Activated T-cell treated with anti-CD3 and anti-CD28 coated beads for 4 hours (primary cell): ENCODE results near the gene FGGY.
"Not testable (repeated sequence)": the region's sequence is repeated elsewhere in the genome, so short reads cannot be mapped to it uniquely, and the experiment has no call there.

Source experiments
- DNase-seq: peaks from one replicate; pipeline ENCODE4 v3.0.0-alpha.2; 2020

FGGY gene

GRCh38 chr1:59452559-59452958, 155.7 kb downstream of the FGGY start:
- no peak for DNase-seq

GRCh38 chr1:59453297-59453968, 156.5 kb downstream of the FGGY start:
- no peak for DNase-seq

- DNase-seq: no peak
Measured at GRCh38 chr1:59455206-59455605, 158.3 kb downstream of the FGGY start.

GRCh38 chr1:59457786-59458185, 160.9 kb downstream of the FGGY start:
- no peak for DNase-seq

DNA sequence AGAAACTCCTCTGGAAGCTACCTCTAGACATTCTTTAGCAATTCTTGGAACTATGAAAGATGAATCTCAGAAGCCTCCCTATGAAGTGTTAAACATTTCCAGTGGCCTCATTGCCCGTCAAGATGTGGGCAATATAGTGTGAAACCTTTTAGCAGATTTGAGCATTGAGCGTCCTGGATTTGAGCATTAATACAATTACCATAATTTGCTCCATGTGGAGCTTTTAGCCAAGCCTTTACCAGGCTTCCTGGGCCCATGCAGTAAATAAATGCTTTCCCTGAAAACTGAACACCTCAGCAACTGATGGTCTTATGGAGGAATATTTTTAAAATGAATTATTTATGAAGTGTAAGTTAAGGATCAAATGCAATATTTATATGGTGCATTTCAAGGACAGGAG, 162.0 kb downstream of the FGGY start:
- no peak for DNase-seq

DNA sequence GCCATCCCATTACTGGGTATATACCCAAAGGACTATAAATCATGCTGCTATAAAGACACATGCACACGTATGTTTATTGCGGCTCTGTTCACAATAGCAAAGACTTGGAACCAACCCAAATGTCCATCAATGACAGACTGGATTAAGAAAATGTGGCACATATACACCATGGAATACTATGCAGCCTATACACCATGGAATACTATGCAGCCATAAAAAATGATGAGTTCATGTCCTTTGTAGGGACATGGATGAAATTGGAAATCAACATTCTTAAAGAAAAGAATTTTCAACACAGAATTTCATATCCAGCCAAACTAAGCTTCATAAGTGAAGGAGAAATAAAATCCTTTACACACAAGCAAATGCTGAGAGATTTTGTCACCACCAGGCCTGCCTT, 166.0 kb downstream of the FGGY start:
- DNase-seq: not testable (repeated sequence)

GRCh38 chr1:59465478-59465877, 168.6 kb downstream of the FGGY start:
- DNase-seq: not testable (repeated sequence)

DNA sequence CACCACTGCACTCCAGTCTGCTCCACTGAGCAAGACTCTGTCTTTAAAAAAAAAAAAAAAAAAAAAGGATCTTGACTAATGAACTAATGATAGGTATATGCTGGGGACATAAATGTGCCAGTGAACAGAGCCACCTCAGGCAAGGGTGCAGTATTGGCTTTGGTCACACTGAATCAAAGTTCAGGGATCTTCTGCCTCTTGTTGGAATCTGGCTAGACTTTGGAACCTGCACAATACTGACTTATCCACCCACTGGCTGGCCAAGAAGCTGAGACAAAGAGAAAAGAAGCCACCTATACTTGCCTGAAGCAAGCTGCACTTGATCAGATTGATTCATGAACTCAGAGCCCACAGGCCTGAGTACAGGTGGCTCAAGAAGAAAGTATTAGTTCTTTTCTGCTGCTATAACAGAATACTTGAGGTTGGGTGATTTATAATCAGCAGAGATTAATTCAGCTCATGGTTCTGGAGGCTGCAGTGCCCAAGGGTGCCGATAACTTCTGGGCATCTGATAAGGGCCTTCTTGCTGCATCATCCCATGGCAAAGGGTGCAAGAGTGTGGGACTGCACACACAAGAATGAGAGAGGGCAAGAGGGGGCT, 172.0 kb downstream of the FGGY start:
- DNase-seq: no peak

DNA sequence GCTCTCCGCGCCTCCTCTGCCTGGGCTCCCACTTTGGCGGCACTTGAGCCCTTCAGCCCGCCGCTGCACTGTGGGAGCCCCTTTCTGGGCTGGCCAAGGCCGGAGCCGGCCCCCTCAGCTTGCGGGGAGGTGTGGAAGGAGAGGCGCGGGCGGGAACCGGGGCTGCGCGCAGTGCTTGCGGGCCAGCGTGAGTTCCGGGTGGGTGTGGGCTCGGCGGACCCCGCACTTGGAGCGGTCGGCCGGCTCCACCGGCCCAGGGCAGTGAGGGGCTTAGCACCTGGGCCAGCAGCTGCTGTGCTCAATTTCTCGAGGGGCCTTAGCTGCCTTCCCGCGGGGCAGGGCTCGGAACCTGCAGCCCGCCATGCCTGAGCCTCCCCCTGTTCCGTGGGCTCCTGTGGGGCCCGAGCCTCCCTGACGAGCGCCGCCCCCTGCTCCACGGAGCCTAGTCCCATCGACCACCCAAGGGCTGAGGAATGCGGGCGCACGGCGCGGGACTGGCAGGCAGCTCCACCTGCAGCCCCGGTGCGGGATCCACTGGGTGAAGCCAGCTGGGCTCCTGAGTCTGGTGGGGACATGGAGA, 175.2 kb downstream of the FGGY start:
- not testable (repeated sequence) for DNase-seq

- no peak for DNase-seq
Measured at GRCh38 chr1:59473831-59474230, 176.9 kb downstream of the FGGY start.

- DNase-seq: no peak
Measured at GRCh38 chr1:59474496-59474895, 177.6 kb downstream of the FGGY start.

DNA sequence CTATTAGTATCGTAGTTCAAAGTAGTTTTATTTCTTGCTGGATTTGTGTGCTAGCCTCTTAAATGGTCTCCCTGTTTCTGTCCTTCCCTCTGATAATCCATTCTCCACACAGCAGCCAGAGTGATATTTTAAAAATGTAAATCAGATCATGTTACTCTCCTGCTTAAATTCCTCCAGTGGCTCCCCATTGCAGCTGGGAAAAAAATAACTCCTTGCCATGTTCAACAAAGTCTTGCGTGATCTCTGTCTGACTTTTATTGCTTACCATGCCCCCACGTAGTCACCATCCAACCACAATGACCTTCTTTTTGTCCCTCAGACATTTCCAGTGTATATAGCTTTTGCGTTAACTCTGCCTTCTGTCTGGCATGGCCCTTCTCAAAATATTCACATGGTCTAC, 178.8 kb downstream of the FGGY start:
- DNase-seq: no peak

- no peak for DNase-seq
Measured at GRCh38 chr1:59477286-59477685, 180.4 kb downstream of the FGGY start.

GRCh38 chr1:59477867-59478266, 181.0 kb downstream of the FGGY start:
- no peak for DNase-seq

DNA sequence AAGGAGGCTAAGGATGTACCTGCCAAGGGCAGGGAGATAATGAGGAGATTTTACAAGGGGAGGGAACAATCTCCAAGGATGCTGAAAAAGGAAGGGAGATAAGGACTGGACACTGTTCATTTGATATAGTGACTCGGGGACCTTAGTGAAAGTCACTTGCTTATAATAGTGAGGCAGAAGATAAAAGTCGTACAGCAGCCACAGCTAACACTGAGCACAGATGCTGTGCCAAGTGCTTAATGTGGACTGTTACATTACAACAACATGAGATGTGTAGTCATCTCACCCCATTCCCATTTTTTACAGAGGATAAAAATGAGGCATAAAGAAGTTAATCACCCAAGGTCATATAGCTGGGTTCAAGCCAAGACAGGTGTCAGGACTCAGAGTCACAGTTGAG, 181.9 kb downstream of the FGGY start:
- no peak for DNase-seq

DNA sequence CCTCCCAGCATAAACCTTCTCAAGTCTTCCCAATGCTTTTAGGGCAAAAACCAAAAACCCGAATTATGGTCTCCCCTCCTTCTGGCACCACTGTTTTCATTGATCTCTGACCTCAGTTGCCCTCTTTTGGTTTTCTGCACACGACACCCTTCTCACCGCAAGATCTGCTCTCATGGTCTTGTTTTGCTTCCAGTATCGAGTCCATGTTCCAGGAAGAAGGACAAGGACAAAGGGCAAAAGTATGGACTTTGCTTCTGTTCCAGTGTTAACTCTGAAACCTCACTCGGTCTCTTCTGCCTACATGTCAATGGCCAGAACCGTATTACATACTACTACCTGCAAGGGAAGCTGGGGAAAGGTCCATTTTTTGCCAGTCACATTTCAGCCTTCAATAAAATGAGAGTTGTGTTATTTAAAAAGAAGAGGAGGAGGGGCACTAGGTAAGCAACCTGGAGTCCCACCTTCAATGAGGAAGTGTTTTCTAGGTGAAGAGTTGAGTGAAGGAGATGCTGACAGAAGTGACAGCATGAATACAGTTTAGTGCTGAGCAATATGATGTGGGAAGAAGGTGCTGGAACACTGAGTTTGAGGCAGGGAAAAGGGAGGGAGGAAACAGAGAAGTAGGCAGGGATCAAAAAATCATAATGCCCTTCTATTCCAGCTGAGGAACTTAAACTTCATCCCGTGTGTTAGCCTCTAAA, 183.4 kb downstream of the FGGY start:
- DNase-seq: no peak

DNA sequence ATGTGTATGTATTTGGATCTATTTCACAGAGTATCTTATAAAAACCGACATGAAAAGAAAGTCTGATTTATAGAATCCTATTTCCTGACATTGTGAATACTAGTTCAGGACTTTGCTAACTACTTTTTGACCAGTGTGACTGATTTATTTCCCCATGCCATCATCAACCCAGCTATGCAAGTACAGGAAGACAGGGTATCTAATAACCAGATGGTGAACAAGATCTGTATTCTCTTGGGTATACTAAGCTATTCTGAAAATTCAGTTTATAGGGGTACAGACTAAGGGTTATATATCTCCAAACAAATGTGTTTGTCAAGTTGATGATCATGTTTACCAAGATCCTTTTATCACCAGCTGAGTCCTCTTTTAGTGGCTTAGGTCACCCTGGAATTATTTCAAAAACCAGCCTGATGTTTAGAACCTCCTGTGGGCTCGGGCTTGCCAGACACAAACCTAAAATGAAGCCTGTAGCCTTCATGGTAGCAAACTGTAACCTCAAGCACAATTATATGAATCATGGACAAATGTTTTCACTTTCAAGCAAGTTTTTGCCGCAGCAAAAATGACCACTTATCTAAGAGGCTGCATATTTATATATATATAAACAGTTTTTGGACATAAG, 185.1 kb downstream of the FGGY start:
- no peak for DNase-seq

DNA sequence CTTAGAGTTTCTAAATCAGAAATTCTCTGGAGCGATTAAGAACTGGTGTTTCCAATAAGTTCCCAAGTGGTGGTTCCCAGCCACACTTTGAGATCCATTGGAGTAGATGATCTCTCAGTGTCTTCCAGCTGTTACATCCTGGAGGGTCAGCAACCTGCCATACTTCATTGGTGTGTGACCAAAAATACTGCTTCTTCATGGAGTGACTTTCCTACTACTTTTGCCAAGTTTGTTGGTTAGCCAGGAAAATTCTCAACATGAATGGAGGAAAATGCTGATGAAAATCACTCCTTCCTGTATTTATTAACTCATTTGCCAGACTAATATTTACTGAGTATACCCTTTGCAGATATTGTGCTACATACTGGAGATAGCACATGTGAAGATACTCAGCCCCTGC, 186.1 kb downstream of the FGGY start:
- DNase-seq: no peak

GRCh38 chr1:59484096-59484495, 187.2 kb downstream of the FGGY start:
- no peak for DNase-seq

- no peak for DNase-seq
Measured at GRCh38 chr1:59485171-59485570, 188.3 kb downstream of the FGGY start.

DNA sequence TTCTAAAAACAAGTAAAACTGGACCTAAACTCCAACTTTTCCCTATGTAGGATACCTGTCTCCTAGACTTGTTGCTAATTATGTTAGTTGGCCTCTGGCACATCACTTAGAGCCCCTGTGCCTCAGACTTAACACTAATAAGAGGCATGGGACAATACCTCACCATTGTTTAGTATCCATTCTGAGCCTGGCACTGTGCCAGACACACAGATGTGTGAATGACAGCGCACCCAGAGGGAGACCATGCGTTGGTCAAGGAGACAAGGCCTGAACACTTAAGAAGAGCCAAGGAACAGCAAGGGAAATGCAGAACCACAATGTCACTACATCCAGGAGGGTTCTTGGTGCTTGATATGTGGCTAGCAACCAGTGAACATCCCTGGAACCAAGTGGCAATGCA, 189.1 kb downstream of the FGGY start:
- DNase-seq: no peak

DNA sequence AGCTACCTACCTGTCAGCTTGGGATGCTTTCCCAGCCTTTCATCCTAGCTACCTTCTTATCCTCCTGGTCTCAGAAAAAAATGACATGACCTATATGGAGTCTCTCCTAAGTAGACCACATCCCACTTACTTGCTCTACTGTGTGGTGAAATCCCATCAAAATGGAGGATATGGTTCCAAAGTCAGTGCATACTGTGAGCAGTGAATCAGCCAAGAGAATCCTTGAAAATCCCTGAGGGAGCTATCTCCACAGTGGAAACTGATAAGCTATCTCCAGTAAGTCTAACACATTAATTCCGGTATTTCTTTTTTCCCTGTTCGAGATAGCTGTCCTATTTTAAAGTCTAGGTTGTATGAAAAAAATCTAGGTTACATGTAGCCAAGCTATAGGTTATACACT, 189.7 kb downstream of the FGGY start:
- DNase-seq: no peak

- DNase-seq: no peak
Measured at GRCh38 chr1:59487335-59488031, 190.6 kb downstream of the FGGY start.
